ENCODE measurements around the gene PROCA1. TPM values are rescaled to one million over a fixed set of nuclear protein-coding genes. Genes with fewer than 3 reads are reported as not detected.

Gene PROCA1
- total and polyA plus RNA-seq, 2 of the 8 experiments (the other 6 are each of a cell fraction or from before 2014, with no cell fraction given) = 21.2 to 26.3 TPM

- 66% methylated on average over 11 of the region's 11 CpGs; no CpG with 5 or more reads in 1 of the 2 experiments for WGBS, 2 experiments (ENCODE audit: extremely low coverage in 1 of 2, insufficient coverage in 1 of 2, insufficient read length in 1 of 2, insufficient replicate concordance in 2 of 2, low coverage in 1 of 2, low lambda C conversion rate in 2 of 2, missing lambda C conversion rate in 1 of 2)
- no peak for FAIRE-seq
- peaks cover 30 to 34% of the 10 kb centered on the region in 2 experiments for H4K20me1 ChIP-seq (replicated peaks in 1 of 2; ENCODE audit: control insufficient read depth in 1 of 2, insufficient read depth in 2 of 2, low read length in 2 of 2)
Measured at GRCh38 chr17:28749516-28750177, 38.0 kb upstream of the PROCA1 start.

More at GRCh38 chr17:28749516-28750177, 38.0 kb upstream of the PROCA1 start:
- peaks cover 30 to 56% (median 33%) of the 10 kb centered on the region in 4 experiments for H3K36me3 ChIP-seq (ENCODE audit: control insufficient read depth in 2 of 4, insufficient read depth in 4 of 4, low read length in 3 of 4)
- H3K23me2 ChIP-seq (ENCODE audit: low read depth, low read length) = peaks cover 18% of the 10 kb centered on the region
- no peak overlapping the region for H2BK120ac ChIP-seq (replicated peaks; ENCODE audit: low read depth, low read length)
- no peak overlapping the region for H3K9ac ChIP-seq (replicated peaks in 1 of 4; ENCODE audit: extremely low read depth in 1 of 4, low read depth in 3 of 4, low read length in 3 of 4)
- no peak overlapping the region for H2BK15ac ChIP-seq (ENCODE audit: low read length)
- no peak overlapping the region for H2BK5ac ChIP-seq (ENCODE audit: low read depth, low read length)
- no peak overlapping the region for H2AFZ ChIP-seq (ENCODE audit: low read length)
- no peak overlapping the region for H3K4me3 ChIP-seq (ENCODE audit: extremely low read depth in 1 of 4, insufficient read depth in 2 of 4, low read depth in 3 of 4, low read length in 4 of 4)
- H3K56ac ChIP-seq (replicated peaks; ENCODE audit: insufficient read length, low read depth, low read length) = no peak overlapping the region
- no peak overlapping the region for H2AK5ac ChIP-seq (ENCODE audit: low read depth, low read length)
- no peak overlapping the region for H3K4me2 ChIP-seq (ENCODE audit: insufficient read depth in 1 of 2, low read depth in 2 of 2, low read length in 2 of 2)
- H3K4me1 ChIP-seq (replicated peaks in 1 of 4; ENCODE audit: control insufficient read depth in 3 of 4, insufficient read depth in 4 of 4, low read length in 3 of 4) = peaks cover 0 to 30% (median 24%) of the 10 kb centered on the region in 4 experiments; a peak in 6 of 7 replicates
- CTCF ChIA-PET (ENCODE audit: partially characterized antibody) = interaction anchor here (0.6 to 11.7 kb wide), 30 partner anchors 10 to 396 kb away, joined by 3 to 316 read pairs (median 4); partner anchors contain the start of genes FLOT2, NEK8, RPL23A and TLCD1
- H3K27me3 ChIP-seq (replicated peaks in 1 of 4; ENCODE audit: control insufficient read depth in 3 of 4, extremely low read depth in 1 of 4, insufficient read depth in 3 of 4, low read length in 3 of 4) = no peaks in the 10 kb centered on the region
- no peaks in the 10 kb centered on the region for H3K9me3 ChIP-seq (ENCODE audit: insufficient read depth in 2 of 2, low read depth in 1 of 2, low read length in 1 of 2)
- DNase-seq (ENCODE audit: low read depth in 1 of 2, low spot score in 2 of 2) = no peak
- H4K91ac ChIP-seq (replicated peaks; ENCODE audit: insufficient read length, low read length) = no peak overlapping the region
- H3K27ac ChIP-seq (ENCODE audit: low read depth, low read length) = 0 out of 2 replicates have a peak overlapping the region, but pooled peaks have one; percentile 6
- H2BK20ac ChIP-seq (ENCODE audit: low read length) = no peak overlapping the region
- H2BK12ac ChIP-seq (ENCODE audit: low read depth, low read length) = no peak overlapping the region
- peaks cover 14% of the 10 kb centered on the region for H3K79me1 ChIP-seq (ENCODE audit: low read depth, low read length)
- no peak overlapping the region for H4K5ac ChIP-seq (ENCODE audit: insufficient read length, low read depth, low read length)
- peaks cover 16 to 40% of the 10 kb centered on the region in 2 experiments for H3K79me2 ChIP-seq (ENCODE audit: control insufficient read depth in 1 of 2, insufficient read depth in 2 of 2, low read length in 2 of 2)
- no peak overlapping the region for H4K8ac ChIP-seq (ENCODE audit: extremely low read depth, insufficient read depth, low read length)
- TF ChIP-seq NRF1 (IDR thresholded peaks at IDR 0.05; ENCODE audit: low read depth, low read length) = no peak
- TF ChIP-seq GTF2F1 (IDR thresholded peaks at IDR 0.05; ENCODE audit: borderline replicate concordance, low read depth, low read length) = no peak
- H3K14ac ChIP-seq (ENCODE audit: insufficient read length) = no peak overlapping the region
- H3K4ac ChIP-seq (replicated peaks; ENCODE audit: insufficient read length, low read depth, low read length) = no peak overlapping the region
- POLR2A ChIA-PET (ENCODE audit: partially characterized antibody) = interaction anchor here (0.6 to 15.3 kb wide), 19 partner anchors 7 to 200 kb away, joined by 3 to 813 read pairs (median 4); partner anchors contain the start of genes FAM222B, NEK8, PROCA1 and RAB34
- no peak overlapping the region for H3K18ac ChIP-seq (ENCODE audit: extremely low read depth, low read length)
- no peak overlapping the region for H3K23ac ChIP-seq (ENCODE audit: insufficient read length)
